ENCODE measurements around the gene RYR1.

GRCh38 chr19:38538386-38538785 lies 104.9 kb downstream of the RYR1 start:
- TF ChIP-seq ZNF616 (CRISPR knock-in tag; IDR thresholded peaks at IDR 0.05; ENCODE audit: low read depth) (no peak), CTCF (CRISPR knock-in tag; IDR thresholded peaks at IDR 0.05) (no peak), JUN (CRISPR knock-in tag; IDR thresholded peaks at IDR 0.05) (no peak), PHB2 (IDR thresholded peaks at IDR 0.05; ENCODE audit: partially characterized antibody) (no peak), ZBTB26 (CRISPR knock-in tag; IDR thresholded peaks at IDR 0.05; ENCODE audit: borderline replicate concordance) (no peak), ATF1 (CRISPR knock-in tag; IDR thresholded peaks at IDR 0.05) (no peak)
